Activated T-cell treated with anti-CD3 and anti-CD28 coated beads, Interleukin-2, amount 50 U/mL, for 4 hours (primary cell): ENCODE measurements around the gene CLEC9A. TPM values are rescaled to one million over a fixed set of nuclear protein-coding genes. Genes with fewer than 3 reads are reported as not detected.
"Not testable (repeated sequence)": the region's sequence is repeated elsewhere in the genome, so short reads cannot be mapped to it uniquely, and the experiment has no call there.

Source experiments
- ATAC-seq, 2 donors: fragments of 200-7000 bp; cut with Tn5 transposase; one replicate each; pipeline ENCODE4 v1.10.0; 2021
- DNase-seq: peaks from one replicate; pipeline ENCODE4 v3.0.0-alpha.2; 2020
- H3K27me3 Mint-ChIP-seq: one replicate; pipeline ENCODE4 v1.8.0; 2021; ENCODE audit warnings: low read depth, mixed read lengths
- H3K36me3 Mint-ChIP-seq: one replicate; pipeline ENCODE4 v1.8.0; 2022; ENCODE audit warnings: mixed read lengths; ENCODE audit not compliant: insufficient read depth
- H3K4me1 Mint-ChIP-seq: one replicate; pipeline ENCODE4 v1.8.0; 2021; ENCODE audit warnings: low read depth, mixed read lengths
- H3K4me3 Mint-ChIP-seq: one replicate; pipeline ENCODE4 v1.8.0; 2021; ENCODE audit warnings: mild to moderate bottlenecking, moderate library complexity, mixed read lengths
- H3K9me3 Mint-ChIP-seq: one replicate; pipeline ENCODE4 v1.8.0; 2021; ENCODE audit warnings: mixed read lengths
- total RNA-seq, 3 donors: library from RNA; stranded (reverse); gene quantifications; one replicate each; pipeline ENCODE4 v1.2.1, GENCODE V29; 2021

Gene CLEC9A
- not detected for total RNA-seq

DNA sequence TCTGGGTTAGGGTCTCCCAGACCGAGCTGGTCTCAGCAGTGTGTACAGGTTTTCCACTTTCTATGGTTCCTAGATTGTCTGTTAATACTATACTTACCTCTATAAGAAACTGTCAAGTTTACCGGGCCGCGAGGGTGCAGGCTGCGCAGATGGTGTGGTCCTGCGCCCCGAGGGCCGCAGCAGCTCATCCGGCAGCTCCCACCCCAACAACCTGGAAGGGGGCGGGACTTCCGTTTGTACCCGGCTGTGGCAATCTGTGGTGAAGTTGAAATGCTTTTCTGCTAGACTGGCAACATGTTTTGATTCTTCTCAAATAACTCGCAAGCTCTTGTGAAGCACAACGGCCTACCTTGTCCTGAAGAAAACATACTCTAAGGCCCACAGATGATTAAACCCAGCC lies at the start of gene CLEC9A:
TSS of gene CLEC9A (plus strand) at position 237 of the 400 bp plus-strand sequence. CDS start 22,006 bp downstream, outside the sequence.
- H3K36me3 Mint-ChIP-seq = no peaks in the 10 kb centered on the region
- no peak within 1 kb of the TSS for H3K4me3 Mint-ChIP-seq
- DNase-seq (no peak), ATAC-seq (no peak)
- no peaks in the 10 kb centered on the region for H3K27me3 Mint-ChIP-seq
- no peaks in the 10 kb centered on the region for H3K9me3 Mint-ChIP-seq
- no peaks in the 10 kb centered on the region for H3K4me1 Mint-ChIP-seq

DNA sequence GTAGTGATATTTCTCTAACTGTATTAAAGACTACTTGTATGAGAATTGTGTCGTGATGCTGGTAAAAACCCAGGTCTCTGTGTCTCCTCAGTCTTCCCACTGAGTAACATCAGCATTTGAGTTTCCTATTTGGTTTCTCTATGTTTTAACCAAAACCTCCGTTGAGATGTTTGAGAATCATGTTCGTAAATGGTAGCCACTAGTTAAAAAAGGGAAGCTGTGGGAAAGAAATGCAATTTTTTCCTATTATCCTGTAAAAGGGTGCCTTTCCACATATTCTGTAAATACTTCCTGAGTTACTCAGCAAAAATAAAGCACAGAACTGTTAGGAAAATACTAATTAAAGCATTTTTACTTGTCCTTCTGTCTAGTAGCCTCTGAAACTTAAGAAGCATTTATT lies 38.6 kb upstream of the CLEC9A start:
- H3K27me3 Mint-ChIP-seq = peaks cover 16% of the 10 kb centered on the region
- DNase-seq = no peak
- ATAC-seq = no peak
- H3K9me3 Mint-ChIP-seq = no peaks in the 10 kb centered on the region
- H3K4me1 Mint-ChIP-seq = no peaks in the 10 kb centered on the region
- H3K36me3 Mint-ChIP-seq = no peaks in the 10 kb centered on the region
- no peak overlapping the region for H3K4me3 Mint-ChIP-seq

DNA sequence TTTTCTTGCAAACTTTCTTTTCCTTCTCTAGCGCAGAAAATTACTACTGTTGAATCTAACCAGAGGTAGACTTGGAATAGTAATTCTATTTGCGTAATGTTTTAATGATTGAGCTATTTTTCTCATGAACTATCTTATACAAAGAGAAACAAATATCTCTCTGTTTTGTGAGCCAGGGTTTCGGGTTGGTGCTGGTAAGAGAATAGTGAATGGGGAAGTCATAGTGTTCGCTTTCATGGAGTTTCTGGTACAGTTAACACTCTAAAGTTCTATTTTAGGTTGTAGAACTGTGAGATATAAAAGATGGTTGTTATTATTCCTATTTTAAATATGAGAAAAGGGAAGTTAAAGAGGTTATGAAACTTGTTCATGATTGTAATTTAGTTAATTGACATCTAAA lies 38.2 kb upstream of the CLEC9A start:
- H3K9me3 Mint-ChIP-seq = no peaks in the 10 kb centered on the region
- no peak for ATAC-seq

DNA sequence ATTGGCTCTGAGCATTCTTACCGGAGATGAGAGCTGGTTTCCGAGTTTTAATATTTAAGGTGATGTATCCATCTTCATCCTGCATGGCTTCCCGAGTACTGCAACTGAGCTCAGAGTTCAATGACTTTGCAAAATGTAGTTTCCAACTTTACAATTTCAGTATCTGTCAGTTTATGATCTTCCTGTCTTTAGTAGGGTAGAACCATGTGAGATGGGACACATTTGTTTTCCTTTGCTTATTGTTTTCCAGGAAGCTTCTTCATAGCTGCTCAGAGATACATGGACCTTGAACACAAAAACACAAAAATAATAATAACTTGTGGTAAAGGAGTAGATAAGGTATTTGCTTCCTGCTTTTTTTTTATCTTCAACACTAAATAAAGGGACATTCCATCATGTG lies 31.5 kb upstream of the CLEC9A start, which contains the start of gene CLEC1B:
TSS of gene CLEC1B (minus strand) at position 106 of the 400 bp plus-strand sequence. CDS start at position 85, 21 bp downstream.
- ATAC-seq = no peak
- no peaks in the 10 kb centered on the region for H3K36me3 Mint-ChIP-seq
- H3K9me3 Mint-ChIP-seq = no peaks in the 10 kb centered on the region
- H3K4me1 Mint-ChIP-seq = no peaks in the 10 kb centered on the region
- peaks cover under 1% of the 10 kb centered on the region for H3K27me3 Mint-ChIP-seq
- no peak for DNase-seq
- no peak within 1 kb of the TSS for H3K4me3 Mint-ChIP-seq

More for the DNA sequence above, 38.2 kb upstream of the CLEC9A start:
- H3K27me3 Mint-ChIP-seq = peaks cover 16% of the 10 kb centered on the region
- no peaks in the 10 kb centered on the region for H3K36me3 Mint-ChIP-seq
- no peak for DNase-seq
- no peaks in the 10 kb centered on the region for H3K4me1 Mint-ChIP-seq
- H3K4me3 Mint-ChIP-seq = no peak overlapping the region

DNA sequence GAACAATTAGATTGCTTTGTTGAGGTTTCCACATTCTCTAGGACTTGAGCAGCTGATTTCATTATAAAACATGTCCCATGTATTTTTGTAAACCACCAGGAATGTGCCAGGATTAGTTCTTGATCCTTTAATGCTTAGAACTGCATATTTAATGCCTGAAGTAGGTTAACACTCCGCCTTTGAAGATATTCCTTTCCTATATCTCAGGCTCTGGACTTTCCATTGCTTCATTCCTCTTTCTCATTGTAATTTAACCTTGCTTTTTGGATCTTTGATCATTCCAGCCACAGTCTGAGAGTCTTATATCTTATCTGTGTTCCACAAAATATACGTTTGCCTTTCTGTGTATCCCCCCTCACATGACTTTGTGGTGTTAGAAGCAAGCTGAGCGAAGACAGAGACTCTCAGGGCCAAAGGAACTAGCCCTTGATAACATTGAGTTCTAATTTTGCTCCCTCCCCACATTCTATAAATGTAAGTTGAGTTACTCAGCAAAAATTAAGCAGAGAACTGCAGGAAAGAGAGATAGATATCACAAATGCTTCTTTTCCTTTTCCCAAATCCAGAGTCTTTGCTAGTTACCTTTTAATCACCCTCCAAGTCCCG lies 29.2 kb upstream of the CLEC9A start:
- Mint-ChIP-seq H3K9me3 (no peaks in the 10 kb centered on the region), H3K36me3 (no peaks in the 10 kb centered on the region)

DNA sequence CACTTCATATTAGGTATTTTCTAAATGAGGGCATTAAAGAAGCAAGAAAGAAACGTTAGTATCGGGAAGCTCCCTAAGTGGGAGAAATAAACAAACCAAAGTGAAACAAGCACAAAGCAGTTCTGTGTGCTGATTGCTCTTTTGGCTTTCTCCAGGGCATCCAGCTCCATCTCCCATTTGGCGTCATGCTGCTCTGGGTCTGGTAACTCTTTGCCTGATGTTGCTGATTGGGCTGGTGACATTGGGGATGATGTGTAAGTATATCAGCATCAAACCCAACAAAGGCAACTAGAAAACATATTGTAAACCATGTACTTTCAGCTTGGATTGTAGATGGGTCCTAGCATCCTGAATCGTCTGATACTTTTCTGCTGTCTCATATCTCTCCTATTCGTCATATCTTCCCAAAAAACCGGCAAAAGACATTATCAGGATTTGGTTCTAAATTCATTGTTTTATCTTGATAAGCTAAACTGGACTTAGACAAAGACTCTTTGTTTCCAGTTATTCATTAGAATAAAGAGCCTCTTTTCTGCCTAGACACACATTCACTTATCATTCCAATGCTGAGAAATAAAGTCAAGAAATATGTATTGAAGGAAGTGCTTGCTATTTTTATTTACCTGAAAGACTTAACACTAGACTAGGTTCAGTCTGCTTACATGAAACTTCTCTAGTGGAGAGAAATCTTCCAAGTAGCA lies 17.7 kb upstream of the CLEC9A start:
- ATAC-seq (no peak), DNase-seq (no peak)
- no peak overlapping the region for H3K4me3 Mint-ChIP-seq
- H3K4me1 Mint-ChIP-seq = no peaks in the 10 kb centered on the region
- H3K27me3 Mint-ChIP-seq = peaks cover 32% of the 10 kb centered on the region
- no peaks in the 10 kb centered on the region for H3K36me3 Mint-ChIP-seq
- no peaks in the 10 kb centered on the region for H3K9me3 Mint-ChIP-seq

More for the DNA sequence above, 29.2 kb upstream of the CLEC9A start:
- ATAC-seq = no peak
- no peaks in the 10 kb centered on the region for H3K4me1 Mint-ChIP-seq
- no peak overlapping the region for H3K4me3 Mint-ChIP-seq
- peaks cover 4% of the 10 kb centered on the region for H3K27me3 Mint-ChIP-seq
- no peak for DNase-seq

DNA sequence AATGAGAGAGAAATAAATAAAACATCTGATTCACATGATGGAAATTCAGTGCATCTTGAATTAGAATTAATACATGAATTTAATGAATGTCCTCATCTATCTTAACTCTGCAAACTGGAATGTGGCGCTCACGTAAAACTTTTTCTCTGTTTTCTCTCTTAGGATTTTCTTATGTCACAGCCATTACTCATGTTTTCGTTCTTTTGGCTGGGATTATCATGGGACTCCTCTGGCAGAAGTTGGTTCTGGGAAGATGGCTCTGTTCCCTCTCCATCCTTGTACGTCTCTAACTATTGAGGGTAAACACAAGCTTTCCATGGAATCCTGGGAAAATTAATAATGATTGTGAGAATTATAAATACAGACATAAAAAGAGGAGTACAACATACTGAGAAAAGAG lies 15.0 kb upstream of the CLEC9A start:
- no peaks in the 10 kb centered on the region for H3K36me3 Mint-ChIP-seq
- peaks cover 27% of the 10 kb centered on the region for H3K27me3 Mint-ChIP-seq
- no peak for DNase-seq
- H3K4me3 Mint-ChIP-seq = no peak overlapping the region
- no peak for ATAC-seq
- H3K9me3 Mint-ChIP-seq = no peaks in the 10 kb centered on the region
- H3K4me1 Mint-ChIP-seq = no peaks in the 10 kb centered on the region

DNA sequence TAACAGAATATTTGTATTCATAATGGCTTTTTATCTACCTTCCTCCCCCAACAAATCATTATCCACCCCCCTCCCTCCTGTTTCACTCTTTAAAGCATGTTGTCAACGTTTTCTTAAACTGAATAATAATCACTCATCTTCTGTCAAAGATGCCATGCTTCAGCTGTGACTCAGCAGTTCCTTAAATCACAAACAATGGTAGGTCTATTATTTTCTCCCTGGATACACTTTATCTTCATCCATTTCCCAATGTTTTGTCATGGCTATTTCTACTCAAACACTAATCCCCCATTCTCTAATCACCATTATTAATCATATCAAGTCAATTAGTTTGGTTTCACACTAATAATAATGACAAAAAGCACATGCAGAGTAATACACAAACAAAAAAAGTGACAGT lies 13.6 kb upstream of the CLEC9A start:
- ATAC-seq = no peak
- Mint-ChIP-seq H3K4me1 (no peaks in the 10 kb centered on the region), H3K27me3 (peaks cover 21% of the 10 kb centered on the region), H3K4me3 (no peak overlapping the region), H3K9me3 (no peaks in the 10 kb centered on the region), H3K36me3 (no peaks in the 10 kb centered on the region)
- DNase-seq = no peak

DNA sequence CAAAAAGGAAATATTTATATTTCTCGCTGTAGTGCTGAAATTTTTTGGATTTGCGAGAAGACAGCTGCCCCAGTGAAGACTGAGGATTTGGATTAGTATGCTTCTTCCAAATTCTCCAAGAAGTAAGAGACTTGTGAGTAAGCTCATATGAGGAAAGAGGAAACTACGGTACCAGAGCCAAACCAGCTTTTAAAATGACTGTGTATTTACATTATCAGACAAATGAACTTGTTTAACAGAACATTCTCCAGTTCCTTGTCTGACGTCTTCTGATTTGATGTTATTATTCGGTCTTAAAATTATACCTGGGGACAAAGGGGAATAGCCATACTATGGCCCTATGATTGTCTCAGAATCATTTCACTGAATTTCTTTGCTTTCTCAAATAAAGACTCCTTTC lies 12.1 kb upstream of the CLEC9A start:
- Mint-ChIP-seq H3K9me3 (no peaks in the 10 kb centered on the region), H3K27me3 (peaks cover 16% of the 10 kb centered on the region), H3K4me3 (no peak overlapping the region), H3K36me3 (no peaks in the 10 kb centered on the region), H3K4me1 (no peaks in the 10 kb centered on the region)
- DNase-seq (no peak), ATAC-seq (no peak)

DNA sequence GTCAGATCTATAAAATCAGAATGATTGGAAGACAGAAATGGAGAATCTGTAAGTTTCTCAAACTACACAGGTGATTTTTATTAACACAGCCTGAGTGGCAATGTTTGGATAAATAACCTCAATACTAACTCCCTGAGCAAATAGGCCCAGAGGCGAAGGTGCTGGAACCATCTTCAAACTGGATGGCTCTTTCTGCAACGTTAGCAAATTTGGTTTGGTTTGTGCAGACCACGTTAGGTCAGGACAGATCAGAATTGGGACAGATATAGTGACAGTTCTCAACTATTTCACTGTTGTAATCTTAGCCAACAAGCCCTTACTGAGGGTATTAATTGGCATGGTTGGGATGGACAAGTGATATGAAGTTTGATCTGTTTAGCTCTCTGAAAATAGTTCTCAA lies 9.1 kb upstream of the CLEC9A start:
- H3K27me3 Mint-ChIP-seq = peaks cover 5% of the 10 kb centered on the region
- H3K4me3 Mint-ChIP-seq = no peak overlapping the region
- DNase-seq = no peak
- ATAC-seq = no peak
- H3K36me3 Mint-ChIP-seq = no peaks in the 10 kb centered on the region
- no peaks in the 10 kb centered on the region for H3K4me1 Mint-ChIP-seq
- H3K9me3 Mint-ChIP-seq = no peaks in the 10 kb centered on the region

DNA sequence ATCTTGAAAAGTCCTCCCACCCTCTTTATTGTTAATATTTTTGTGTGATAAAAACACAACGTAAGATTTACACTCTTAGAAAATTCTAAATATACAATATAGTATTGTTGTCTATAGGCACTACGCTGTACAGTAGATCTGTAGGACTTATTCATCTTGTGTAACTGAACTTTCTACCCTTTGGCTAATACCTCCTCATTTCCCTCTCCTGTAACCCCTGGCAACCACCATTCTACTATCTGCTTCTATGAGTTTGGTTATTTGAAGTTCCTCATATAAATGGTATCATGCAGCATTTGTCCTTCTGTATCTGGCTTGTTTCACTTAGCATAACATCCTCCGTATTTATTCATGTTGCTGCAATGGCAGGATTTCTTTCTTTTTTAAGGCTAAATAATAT lies 5.2 kb upstream of the CLEC9A start:
- DNase-seq (no peak), ATAC-seq (no peak)
- Mint-ChIP-seq H3K36me3 (no peaks in the 10 kb centered on the region), H3K9me3 (no peaks in the 10 kb centered on the region), H3K27me3 (peaks cover 3% of the 10 kb centered on the region), H3K4me3 (no peak overlapping the region), H3K4me1 (no peaks in the 10 kb centered on the region)

DNA sequence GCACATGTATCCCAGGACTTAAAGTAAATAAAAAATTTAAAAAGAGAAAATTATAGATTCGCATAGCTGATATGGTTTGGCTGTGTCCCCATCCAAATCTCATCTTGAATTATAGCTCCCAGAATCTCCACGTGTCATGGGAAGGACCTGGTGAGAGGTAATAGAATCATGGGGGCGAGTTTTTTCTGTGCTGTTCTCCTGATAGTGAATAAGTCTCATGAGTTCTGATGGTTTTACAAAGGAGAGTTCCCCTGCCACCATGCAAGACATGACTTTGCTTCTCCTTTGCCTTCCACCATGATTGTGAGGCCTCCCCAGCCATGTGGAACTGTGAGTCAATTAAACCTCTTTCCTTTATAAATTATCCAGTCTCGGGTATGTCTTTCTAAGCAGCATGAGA lies 3.8 kb upstream of the CLEC9A start:
- H3K9me3 Mint-ChIP-seq, H3K4me3 Mint-ChIP-seq, H3K27me3 Mint-ChIP-seq, H3K4me1 Mint-ChIP-seq, DNase-seq, H3K36me3 Mint-ChIP-seq, ATAC-seq: not testable (repeated sequence)

DNA sequence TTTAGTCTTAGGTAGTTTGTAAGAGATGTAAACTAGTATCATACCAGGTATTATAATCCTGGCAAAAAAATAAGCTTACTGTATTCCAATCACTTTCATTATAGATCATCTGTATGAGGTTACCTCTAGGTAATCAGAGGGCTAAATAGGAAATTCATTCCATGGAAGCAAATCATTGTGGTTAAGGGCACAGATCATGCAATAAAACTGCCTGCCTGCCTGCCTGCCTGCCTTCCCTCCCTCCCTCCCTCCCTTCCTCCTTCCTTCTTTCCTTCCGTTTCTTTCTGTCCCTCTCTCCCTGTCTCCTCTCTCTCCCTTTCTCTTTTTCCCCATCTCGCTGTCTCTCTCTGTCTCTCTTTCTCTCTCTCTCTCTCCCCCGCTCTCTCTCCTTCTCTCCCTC lies 3.2 kb upstream of the CLEC9A start:
- Mint-ChIP-seq H3K27me3 (no peaks in the 10 kb centered on the region), H3K4me3 (no peak overlapping the region), H3K9me3 (no peaks in the 10 kb centered on the region), H3K36me3 (no peaks in the 10 kb centered on the region), H3K4me1 (no peaks in the 10 kb centered on the region)
- DNase-seq (no peak), ATAC-seq (no peak)

DNA sequence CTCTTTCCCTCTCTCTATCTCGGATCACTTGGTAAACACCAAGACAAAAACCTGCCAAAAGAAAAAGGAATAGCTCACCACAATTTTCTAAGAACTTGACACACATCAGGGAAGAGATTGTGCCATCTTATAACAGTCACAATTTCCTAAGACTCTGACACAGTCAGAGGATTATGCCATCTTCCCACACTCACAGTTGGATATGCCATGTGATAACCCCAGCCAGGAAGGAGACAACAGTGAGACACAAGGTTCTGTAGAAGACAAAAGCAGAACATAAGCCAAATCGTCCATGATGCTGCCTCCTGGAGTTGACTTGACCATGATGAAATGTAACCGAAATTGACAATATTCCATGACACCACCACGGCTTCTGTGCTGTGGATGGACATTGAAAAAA lies 2.8 kb upstream of the CLEC9A start:
- no peak for DNase-seq
- Mint-ChIP-seq H3K4me1 (no peaks in the 10 kb centered on the region), H3K36me3 (no peaks in the 10 kb centered on the region), H3K4me3 (no peak overlapping the region), H3K9me3 (no peaks in the 10 kb centered on the region), H3K27me3 (no peaks in the 10 kb centered on the region)
- no peak for ATAC-seq

DNA sequence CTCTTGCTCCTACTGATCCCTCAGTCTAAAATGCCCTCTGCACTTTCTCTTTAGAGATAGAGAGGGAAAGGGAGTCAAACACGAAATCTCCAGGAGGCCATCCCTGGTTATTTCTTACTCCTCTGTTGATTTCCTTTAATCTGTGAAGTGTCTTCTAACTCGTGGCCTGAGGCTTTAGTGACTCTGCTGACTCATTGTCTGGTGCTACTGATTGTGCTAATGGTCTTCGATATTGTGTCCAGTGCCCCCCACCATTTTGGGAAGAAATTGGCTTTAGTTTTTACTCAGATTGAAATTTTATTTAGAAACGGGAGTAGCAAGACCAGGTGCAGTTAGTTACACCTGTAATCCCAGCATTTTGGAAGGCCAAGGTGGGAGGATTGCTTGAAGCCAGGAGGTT lies 839 bp downstream of the CLEC9A start:
- ATAC-seq = no peak
- no peaks in the 10 kb centered on the region for H3K9me3 Mint-ChIP-seq
- H3K36me3 Mint-ChIP-seq = no peaks in the 10 kb centered on the region
- no peaks in the 10 kb centered on the region for H3K27me3 Mint-ChIP-seq
- H3K4me1 Mint-ChIP-seq = no peaks in the 10 kb centered on the region
- H3K4me3 Mint-ChIP-seq = no peak overlapping the region
- DNase-seq = no peak
